Gastrocnemius medialis (tissue), 4 donors: ENCODE measurements around the gene PARP12. TPM values are rescaled to one million over a fixed set of nuclear protein-coding genes. Genes with fewer than 3 reads are reported as not detected.
"Not testable (repeated sequence)": the region's sequence is repeated elsewhere in the genome, so short reads cannot be mapped to it uniquely, and the experiment has no call there.

ENCODE experiments used
- ATAC-seq, 2 donors: fragments of 150-250 bp; one replicate each; pipeline ENCODE4 v1.9.1; 2016
- DNase-seq, 2 donors: peaks; one replicate each; pipeline ENCODE4 v3.0.0-alpha.2; 2019
- H3K27ac ChIP-seq, 4 donors: fragments of 200-600 bp; sonication (generic); 1 replicate in 1 of 4; 2 replicates in 3 of 4; pipeline ENCODE4 v1.5.1; 2016 to 2018; ENCODE audit warnings: mild to moderate bottlenecking in 2 of 4, moderate library complexity in 1 of 4
- H3K27me3 ChIP-seq, 3 donors: fragments of 200-600 bp; sonication (generic) in 2 of 3; 1 replicate in 1 of 3; 2 replicates in 2 of 3; pipeline versions ENCODE4 v1.5.1 to v1.6.0; 2016 to 2019; ENCODE audit warnings: mild to moderate bottlenecking in 1 of 3, moderate library complexity in 1 of 3
- H3K36me3 ChIP-seq, 2 donors: fragments of 200-600 bp; sonication (generic) in 1 of 2; one replicate each; pipeline ENCODE4 v1.5.1; 2017 to 2018
- H3K4me1 ChIP-seq, 2 donors: fragments of 200-600 bp; sonication (generic) in 1 of 2; one replicate each; pipeline ENCODE4 v1.5.1; 2016 to 2017; ENCODE audit warnings: mild to moderate bottlenecking in 2 of 2
- H3K4me3 ChIP-seq, 4 donors: fragments of 200-600 bp; sonication (generic) in 3 of 4; 1 replicate in 1 of 4; 2 replicates in 3 of 4; pipeline ENCODE4 v1.5.1; 2016 to 2019; ENCODE audit warnings: mild to moderate bottlenecking in 2 of 4
- H3K9me3 ChIP-seq, 3 donors: fragments of 200-600 bp; sonication (generic) in 2 of 3; 1 replicate in 1 of 3; 2 replicates in 2 of 3; pipeline ENCODE4 v1.5.1; 2016 to 2019
- CTCF ChIP-seq, 5 experiments: fragments of 450-650 bp in 3 of 5; fragments of 200-600 bp in 2 of 5; sonication (generic) in 2 of 5; IDR thresholded peaks in 4 of 5; conservative IDR thresholded peaks in 1 of 5; 1 replicate in 4 of 5; 2 replicates in 1 of 5; pipeline ENCODE4 v1.5.1; 2016 to 2019; ENCODE audit warnings: antibody characterized with exemption in 5 of 5, mild to moderate bottlenecking in 3 of 5, moderate library complexity in 3 of 5
- POLR2A ChIP-seq, 2 donors: fragments of 450-650 bp; IDR thresholded peaks; one replicate each; pipeline ENCODE4 v1.6.1; 2017; ENCODE audit warnings: antibody characterized with exemption in 2 of 2, mild to moderate bottlenecking in 2 of 2, moderate library complexity in 2 of 2
- in situ Hi-C, 4 donors: fragments of 200-750 bp; cut with MboI; loops; one replicate each; pipeline versions ENCODE4 v1.15.0 to v1.8.0; 2017; ENCODE audit warnings: low sequenced_read_pairs in 4 of 4
- intact Hi-C: fragments of 100-400 bp; cut with DNase I; formaldehyde crosslinking; loops from one replicate; pipeline ENCODE4 v1.15.1; 2023; ENCODE audit warnings: low total_unique reads
- total RNA-seq, 4 donors: library from RNA; depleted of rRNA; stranded (reverse); fragments of >200 nt; gene quantifications; one replicate each; pipeline versions ENCODE4 v1.1.0 to v1.2.3, GENCODE V29; 2016

The PARP12 gene
- total RNA-seq = 10 to 100 TPM in 1 of 4 donors, 1 to 10 TPM in 3; 4.3 to 12.7 (median 4.9) TPM

- ATAC-seq (peak; percentile 73 to 84), DNase-seq (peak; percentile 69 to 80)
- TF ChIP-seq POLR2A (IDR thresholded peaks at IDR 0.05) (peak; percentile 15 to 43), CTCF (IDR thresholded peaks at IDR 0.05 in 4 of 5, conservative IDR thresholded peaks at IDR 0.05 in 1 of 5) (no peak)
- in situ Hi-C loops = no loop called here
- Histone ChIP-seq H3K9me3 (no peaks in the 10 kb centered on the region), H3K36me3 (no peaks in the 10 kb centered on the region), H3K27ac (peak within 1 kb of the TSS; percentile 71 to 80 (median 78)), H3K4me3 (peak within 1 kb of the TSS; percentile 62 to 84 (median 72)), H3K4me1 (peaks cover 0 to 6% of the 10 kb centered on the region in 2 donors), H3K27me3 (no peaks in the 10 kb centered on the region)
- intact Hi-C loops = loop anchor here (5.0 to 10.0 kb wide), 3 partner anchors 90 to 262 kb away; partner anchors contain the start of gene KDM7A
Observed at GRCh38 chr7:140062528-140063299, at the start of gene PARP12. Gene PARP12, minus strand, starts transcription at chr7:140062951. Its CDS starts 104 bp downstream, at chr7:140062847.

DNA sequence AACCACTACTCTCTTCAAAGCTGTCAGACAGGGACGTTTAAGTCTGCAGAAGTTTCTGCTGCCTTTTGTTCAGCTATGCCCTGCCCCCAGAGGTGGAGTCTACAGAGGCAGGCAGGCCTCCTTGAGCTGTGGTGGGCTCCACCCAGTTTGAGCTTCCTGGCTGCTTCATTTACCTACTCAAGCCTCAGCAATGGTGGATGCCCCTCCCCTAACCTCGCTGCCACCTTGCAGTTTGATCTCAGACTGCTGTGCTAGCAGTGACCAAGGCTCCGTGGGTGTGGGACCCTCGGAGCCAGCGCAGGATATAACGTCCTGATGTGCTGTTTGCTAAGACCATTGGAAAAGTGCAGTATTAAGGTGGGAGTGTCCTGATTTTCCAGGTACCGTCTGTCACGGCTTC is 46.0 kb upstream of the PARP12 start:
- peaks cover 0 to 58% of the 10 kb centered on the region in 2 donors for H3K36me3 ChIP-seq
- H3K4me3 ChIP-seq, H3K9me3 ChIP-seq, DNase-seq, ATAC-seq, H3K27ac ChIP-seq, intact Hi-C loops, H3K4me1 ChIP-seq, in situ Hi-C loops, H3K27me3 ChIP-seq: not testable (repeated sequence)

DNA sequence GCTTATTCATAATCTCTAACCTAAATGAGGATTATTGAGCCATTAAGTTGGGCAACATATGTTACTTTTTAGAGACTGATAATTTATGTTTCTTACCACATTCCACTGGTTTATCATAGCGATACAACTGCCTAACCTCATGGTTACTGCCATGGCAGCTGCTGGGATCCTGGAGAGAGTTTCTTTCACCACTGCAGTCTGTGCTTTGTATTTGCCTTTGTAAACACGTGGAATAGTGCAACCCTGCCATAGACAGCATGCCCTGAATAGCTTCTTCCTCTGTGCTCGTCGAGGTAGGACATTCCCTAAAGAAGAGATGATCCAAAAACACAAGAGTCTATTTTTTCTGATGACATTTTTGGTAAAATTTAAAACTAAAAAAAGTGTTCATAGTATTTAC is 33.7 kb upstream of the PARP12 start:
- ATAC-seq (no peak), DNase-seq (no peak)
- Histone ChIP-seq H3K4me3 (no peak overlapping the region), H3K9me3 (no peaks in the 10 kb centered on the region), H3K36me3 (peaks cover 0 to 93% of the 10 kb centered on the region in 2 donors), H3K27me3 (no peaks in the 10 kb centered on the region), H3K27ac (no peak overlapping the region), H3K4me1 (no peaks in the 10 kb centered on the region)
- in situ Hi-C loops = no loop called here
- intact Hi-C loops = no loop called here
- no peak for TF ChIP-seq CTCF (IDR thresholded peaks at IDR 0.05 in 4 of 5, conservative IDR thresholded peaks at IDR 0.05 in 1 of 5)
- no peak for TF ChIP-seq POLR2A (IDR thresholded peaks at IDR 0.05)

- in situ Hi-C loops (no loop called here), intact Hi-C loops (no loop called here)
- ATAC-seq (no peak), DNase-seq (no peak)
- H3K36me3 ChIP-seq = peaks cover 0 to 86% of the 10 kb centered on the region in 2 donors
- H3K9me3 ChIP-seq = no peaks in the 10 kb centered on the region
- H3K4me3 ChIP-seq = no peak overlapping the region
- no peaks in the 10 kb centered on the region for H3K4me1 ChIP-seq
- no peaks in the 10 kb centered on the region for H3K27me3 ChIP-seq
- H3K27ac ChIP-seq = no peak overlapping the region
- TF ChIP-seq POLR2A (IDR thresholded peaks at IDR 0.05) = no peak
- TF ChIP-seq CTCF (IDR thresholded peaks at IDR 0.05 in 4 of 5, conservative IDR thresholded peaks at IDR 0.05 in 1 of 5) = no peak
Observed at GRCh38 chr7:140093375-140093774, 30.6 kb upstream of the PARP12 start.

GRCh38 chr7:140085447-140085846 is 22.7 kb upstream of the PARP12 start:
- H3K9me3 ChIP-seq = no peaks in the 10 kb centered on the region
- in situ Hi-C loops (no loop called here), intact Hi-C loops (no loop called here)
- ATAC-seq (no peak), DNase-seq (no peak)
- H3K27ac ChIP-seq = no peak overlapping the region
- no peak overlapping the region for H3K4me3 ChIP-seq
- no peaks in the 10 kb centered on the region for H3K4me1 ChIP-seq
- no peak for TF ChIP-seq POLR2A (IDR thresholded peaks at IDR 0.05)
- TF ChIP-seq CTCF (IDR thresholded peaks at IDR 0.05 in 4 of 5, conservative IDR thresholded peaks at IDR 0.05 in 1 of 5) = no peak
- peaks cover 0 to 21% of the 10 kb centered on the region in 2 donors for H3K36me3 ChIP-seq
- H3K27me3 ChIP-seq = no peaks in the 10 kb centered on the region
